GM19463 (cell line): Measurements from ENCODE around the gene UFD1.
A peak's percentile ranks its signal among the peaks of the same experiment; 100 is the strongest.

Experiments
- ATAC-seq: cut with Tn5 transposase; IDR thresholded peaks from one replicate; pipeline ENCODE4 v1.9.1; 2021; ENCODE audit warnings: mild to moderate bottlenecking, moderate library complexity; ENCODE audit not compliant: unreplicated experiment

The UFD1 gene

GRCh38 chr22:19497245-19497644 lies 18.3 kb upstream of the UFD1 start:
- no peak for ATAC-seq

- no peak for ATAC-seq
Measured at GRCh38 chr22:19496324-19496630, 17.3 kb upstream of the UFD1 start.

DNA sequence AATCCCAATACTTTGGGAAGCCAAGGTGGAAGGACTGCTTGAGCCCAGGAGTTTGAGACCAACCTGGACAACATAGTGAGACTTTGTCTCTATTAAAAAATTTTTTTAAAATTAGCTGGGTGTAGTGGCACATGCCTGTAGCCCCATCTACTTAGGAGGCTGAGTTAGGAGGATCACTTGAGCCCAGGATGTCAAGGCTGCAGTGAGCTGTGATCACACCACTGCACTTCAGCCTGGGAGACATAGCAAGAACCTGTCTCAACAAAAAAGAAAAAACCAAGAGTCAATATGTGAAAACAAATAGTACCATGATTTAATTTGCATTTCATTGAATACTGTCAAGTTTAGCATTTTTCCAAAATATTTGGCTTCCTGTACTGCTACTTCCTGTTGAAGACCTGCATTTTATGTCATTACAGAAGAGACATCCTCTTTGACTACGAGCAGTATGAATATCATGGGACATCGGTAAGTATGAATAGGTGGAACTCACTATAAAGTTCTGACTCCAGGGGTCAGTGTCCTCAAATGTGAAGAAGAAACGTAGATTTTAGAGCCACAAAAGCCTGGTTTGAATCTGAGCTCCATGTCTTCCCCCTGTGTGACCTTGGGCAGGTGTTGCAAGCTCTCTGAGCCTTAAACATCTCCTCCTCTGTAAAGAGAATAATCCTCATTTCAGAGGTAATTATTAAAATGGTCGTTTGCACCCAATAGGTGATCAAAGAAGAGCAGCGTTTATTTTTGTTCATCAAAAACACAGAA lies 16.8 kb upstream of the UFD1 start:
- ATAC-seq, result no peak

DNA sequence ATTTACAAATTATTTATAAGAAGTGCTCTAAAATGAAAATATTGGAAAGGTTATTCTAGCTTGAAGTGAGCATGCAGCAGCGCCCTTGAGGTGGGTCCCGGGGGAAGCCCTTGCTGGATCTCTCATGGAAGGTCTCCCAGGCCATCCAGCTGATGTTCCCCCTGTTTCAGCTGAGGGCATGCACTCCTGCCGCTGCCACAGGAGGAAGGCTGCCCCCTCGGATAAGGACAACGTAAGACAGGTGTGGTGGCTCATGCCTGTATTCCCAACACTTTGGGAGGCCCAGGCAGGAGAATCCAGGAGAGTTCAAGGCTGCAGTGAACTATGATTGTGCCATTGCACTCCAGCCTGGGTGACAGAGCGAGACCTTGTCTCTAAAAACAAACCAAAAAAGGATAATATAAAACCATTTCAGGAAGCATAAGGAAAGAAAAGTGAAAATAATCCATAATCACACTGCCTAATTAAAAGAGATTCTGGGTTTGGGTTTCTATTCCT lies 15.7 kb upstream of the UFD1 start:
- no peak for ATAC-seq

- no peak for ATAC-seq
Measured at GRCh38 chr22:19494001-19494560, 15.1 kb upstream of the UFD1 start.

GRCh38 chr22:19492504-19493174 lies 13.6 kb upstream of the UFD1 start:
- no peak for ATAC-seq

DNA sequence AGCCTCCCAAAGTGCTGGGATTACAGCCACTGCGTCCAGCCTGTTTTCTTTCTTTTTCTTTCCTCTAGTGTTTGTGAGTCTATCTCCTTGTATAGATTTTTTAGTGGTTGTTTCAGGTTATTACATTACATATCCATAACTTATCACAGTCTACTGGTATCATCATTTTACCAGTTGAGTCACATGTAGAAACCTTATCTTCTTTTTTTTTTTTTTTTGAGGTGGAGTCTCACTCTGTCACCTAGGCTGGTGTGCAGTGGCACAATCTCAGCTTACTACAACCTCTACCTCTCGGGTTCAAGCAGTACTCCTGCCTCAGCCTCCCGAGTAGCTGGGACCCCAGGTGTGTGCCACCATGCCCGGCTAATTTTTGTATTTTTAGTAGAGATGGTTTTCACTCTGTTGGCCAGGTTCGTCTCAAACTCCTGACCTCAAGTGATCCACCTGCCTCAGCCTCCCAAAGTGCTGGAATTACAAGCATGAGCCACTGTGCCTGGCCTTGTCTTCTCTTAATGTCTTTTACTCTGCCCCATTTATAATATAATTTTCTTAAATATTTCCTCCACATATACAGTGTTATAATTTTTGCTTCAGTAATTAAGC lies 11.7 kb upstream of the UFD1 start:
- no peak for ATAC-seq

GRCh38 chr22:19488884-19489843 lies 10.2 kb upstream of the UFD1 start:
- ATAC-seq, result no peak

GRCh38 chr22:19488285-19488684 lies 9.3 kb upstream of the UFD1 start:
- ATAC-seq, result no peak

- no peak for ATAC-seq
Measured at GRCh38 chr22:19483481-19484244, 4.7 kb upstream of the UFD1 start.

DNA sequence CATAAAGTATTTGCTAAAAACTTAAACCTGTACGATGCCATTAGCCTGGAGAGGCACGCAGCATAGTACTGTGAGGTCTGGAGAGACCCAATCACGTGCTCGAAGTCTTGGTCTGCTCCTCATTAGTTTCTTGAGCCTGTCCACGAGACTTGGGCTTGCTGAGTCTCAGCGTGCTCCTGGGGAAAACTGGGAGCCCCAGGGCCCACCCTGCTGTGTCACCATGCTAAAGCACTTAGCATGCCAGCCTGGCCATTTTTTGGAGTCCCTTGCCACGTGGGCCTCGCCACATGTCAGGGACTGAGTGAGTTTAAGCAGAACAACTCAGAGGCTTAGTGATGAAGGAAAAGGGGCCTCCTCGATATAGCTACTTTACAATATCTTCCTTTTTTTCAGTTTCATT lies 3.3 kb upstream of the UFD1 start:
- ATAC-seq, result no peak

GRCh38 chr22:19480789-19481188 lies 1.8 kb upstream of the UFD1 start:
- ATAC-seq, result no peak

DNA sequence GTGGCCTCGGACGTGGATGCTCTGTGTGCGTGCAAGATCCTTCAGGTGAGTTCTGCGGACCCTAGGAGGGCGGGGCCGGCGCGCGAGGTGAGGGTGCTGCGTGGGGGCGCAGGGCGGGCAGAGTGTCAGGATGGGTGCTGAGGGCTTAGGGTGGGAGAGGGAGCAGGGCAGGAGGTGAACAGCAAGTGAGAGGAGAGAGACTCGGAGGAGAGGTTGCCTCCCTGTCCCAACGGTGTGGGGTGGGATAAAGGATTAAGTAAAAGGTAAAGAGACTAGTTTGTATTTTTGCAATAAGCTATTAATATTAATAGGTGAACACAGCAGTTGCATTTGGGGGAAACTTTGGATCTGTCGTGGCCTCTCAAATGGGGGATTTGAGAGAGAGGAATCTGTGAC lies 1.2 kb upstream of the UFD1 start:
- no peak for ATAC-seq

- peak; percentile 80 for ATAC-seq
Measured at GRCh38 chr22:19479355-19480172, 571 bp upstream of the UFD1 start, which contains the start of gene CDC45. Gene CDC45 (plus strand): TSS chr22:19479920. CDS start chr22:19479969, 49 bp downstream.

- ATAC-seq, result no peak
Measured at GRCh38 chr22:19478045-19478900, 720 bp downstream of the UFD1 start.

DNA sequence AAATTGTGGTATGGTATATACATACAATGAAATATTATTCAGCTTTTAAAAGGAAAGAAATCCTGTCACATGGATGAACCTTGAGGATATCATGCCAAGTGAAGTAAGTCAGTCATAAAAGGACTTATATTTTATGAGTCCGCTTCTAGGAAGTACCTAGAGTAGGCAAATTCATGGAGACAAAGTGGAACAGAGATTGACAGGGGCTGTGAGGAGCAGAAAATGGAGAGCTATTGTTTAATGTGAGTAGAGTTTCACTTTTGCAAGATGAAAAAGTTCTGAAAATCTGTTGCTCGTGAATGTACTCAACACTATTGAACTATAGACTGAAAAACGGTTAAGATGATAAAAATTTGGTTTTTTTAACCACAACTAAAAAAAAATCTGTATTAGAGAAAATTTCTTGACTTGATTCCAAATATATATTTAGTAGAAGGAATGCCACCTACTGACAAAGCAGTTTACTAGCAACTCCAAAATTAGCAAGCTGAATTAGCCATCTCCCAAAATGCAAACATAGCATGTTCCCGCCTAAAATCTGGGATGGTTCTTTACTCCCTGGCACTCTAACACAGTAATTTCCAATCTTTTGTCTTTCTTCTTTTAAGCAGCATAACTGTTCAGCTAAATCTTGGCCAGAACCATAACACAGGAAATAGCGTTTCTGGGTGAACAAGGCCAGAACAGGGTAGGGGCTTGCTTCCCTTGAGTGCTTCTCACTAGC lies 1.5 kb downstream of the UFD1 start:
- no peak for ATAC-seq

DNA sequence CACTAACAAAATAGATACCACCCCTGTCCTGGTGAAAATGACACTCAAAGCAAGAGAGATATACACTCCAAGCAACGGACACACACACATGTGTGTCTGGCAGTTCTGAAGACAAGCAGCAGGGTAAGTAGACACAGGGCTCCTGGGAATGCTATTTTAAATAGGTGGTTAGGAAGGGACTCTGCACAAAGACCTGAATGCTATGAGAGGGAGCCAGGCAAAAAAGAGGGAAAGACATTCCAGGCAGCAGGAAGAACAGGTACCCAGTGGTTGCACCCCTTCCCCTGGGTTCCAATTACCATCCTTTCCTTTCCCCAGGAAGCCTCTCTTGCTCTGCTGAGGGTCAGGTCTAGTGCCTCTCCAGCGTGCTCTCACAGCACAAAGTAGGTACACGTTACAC lies 3.0 kb downstream of the UFD1 start:
- ATAC-seq, result no peak
